HG03439 (cell line): ENCODE data around the gene FLT1.

Source experiments
- ATAC-seq: cut with Tn5 transposase; IDR thresholded peaks from one replicate; pipeline ENCODE4 v1.9.1; 2021; ENCODE audit warnings: mild to moderate bottlenecking, moderate library complexity; ENCODE audit not compliant: unreplicated experiment

FLT1 gene

DNA sequence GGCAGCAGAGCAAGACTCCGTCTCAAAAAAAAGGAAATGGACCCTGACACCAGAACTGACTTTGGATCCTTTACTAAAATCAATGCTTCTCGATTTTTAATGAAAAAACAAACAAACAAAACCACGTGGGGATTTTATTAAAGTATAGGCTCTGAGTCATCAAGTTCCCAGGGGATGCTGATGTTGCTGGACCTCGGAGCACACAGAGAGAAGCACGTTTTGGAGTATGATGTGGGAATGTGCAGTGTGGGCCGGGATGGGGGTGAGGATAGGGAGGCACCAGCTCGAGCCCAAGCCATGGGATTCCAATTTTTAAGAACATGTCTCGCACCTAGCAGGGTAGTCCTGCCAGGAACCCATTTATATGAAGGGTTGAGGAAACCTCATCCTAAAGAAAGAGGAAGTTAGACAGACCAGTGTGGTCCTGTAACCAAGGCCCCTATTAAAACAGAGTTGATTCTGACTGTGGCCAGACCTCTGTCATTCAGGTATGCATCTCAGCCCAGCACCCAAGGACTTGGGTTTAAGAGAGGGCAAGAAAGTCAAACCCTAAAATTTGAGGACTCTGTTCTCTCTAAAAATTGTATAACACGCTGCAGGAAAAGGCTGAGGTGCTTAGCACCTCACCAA lies 6.4 kb downstream of the FLT1 start:
- no peak for ATAC-seq

DNA sequence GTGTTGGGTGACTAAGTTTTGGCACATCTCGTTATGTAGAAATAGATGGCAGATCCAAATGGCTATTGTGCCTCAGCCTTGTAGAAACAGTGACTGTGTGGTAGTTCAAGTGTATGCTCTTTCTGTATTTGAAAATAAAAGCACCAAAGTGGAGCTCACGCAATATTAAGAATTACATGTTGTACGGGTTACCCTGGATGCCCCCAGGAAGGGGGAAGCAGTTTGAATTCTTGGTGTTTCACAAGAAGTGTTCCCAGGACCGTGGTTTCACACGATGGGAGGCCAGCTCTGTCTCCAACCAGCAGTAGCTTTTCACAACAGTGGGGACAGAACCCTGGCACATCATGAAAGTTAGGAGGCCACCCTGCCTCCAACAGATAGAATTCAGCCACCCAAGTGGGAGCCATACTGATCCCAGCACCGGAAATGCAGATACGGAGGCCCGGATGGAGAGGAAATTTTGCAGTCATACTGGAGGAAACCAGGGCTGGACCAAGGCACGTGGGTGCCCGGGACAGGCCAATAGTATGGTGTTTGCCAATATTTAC lies 8.9 kb downstream of the FLT1 start:
- no peak for ATAC-seq

GRCh38 chr13:28485551-28485950 lies 9.4 kb downstream of the FLT1 start:
- ATAC-seq = no peak

DNA sequence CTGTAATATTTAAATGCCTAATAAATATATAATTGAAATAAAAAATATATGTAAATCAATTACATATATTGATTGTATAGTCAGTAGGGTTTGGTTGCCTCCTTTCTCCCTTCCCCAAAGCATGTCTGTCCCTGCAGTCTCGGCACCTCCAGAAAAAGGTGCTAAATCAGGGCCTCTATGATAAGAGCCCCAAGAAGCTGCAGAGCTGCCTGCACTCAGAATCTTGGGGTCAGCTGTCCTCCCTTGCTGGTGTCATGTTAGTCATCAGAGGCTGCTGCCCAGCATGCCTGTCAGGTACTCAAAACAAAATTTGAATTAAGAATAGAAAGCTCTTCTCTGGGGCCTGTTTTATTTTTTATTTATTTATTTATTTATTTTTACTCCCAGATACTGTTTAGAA lies 9.8 kb downstream of the FLT1 start:
- no peak for ATAC-seq

GRCh38 chr13:28483313-28483931 lies 11.5 kb downstream of the FLT1 start:
- ATAC-seq = no peak

GRCh38 chr13:28479005-28479404 lies 15.9 kb downstream of the FLT1 start:
- ATAC-seq = no peak

DNA sequence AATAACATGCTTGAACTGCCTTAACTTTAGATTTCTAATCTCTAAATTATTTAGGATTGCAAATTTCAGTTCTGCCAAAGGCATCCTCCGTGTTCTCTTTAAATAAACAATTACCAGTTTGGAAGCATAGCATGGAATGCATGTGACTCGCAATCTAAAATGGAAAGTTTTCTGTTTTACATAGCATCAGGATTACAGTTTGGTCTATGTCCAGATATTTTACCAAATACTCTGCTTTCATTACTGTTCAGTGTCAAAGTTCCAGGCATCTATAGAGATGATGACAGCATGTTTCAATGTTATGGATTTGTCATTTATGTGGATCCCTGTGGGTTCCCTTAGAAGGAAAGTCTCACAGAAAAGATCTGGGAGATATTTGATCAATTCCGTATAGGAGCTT lies 16.8 kb downstream of the FLT1 start:
- no peak for ATAC-seq

DNA sequence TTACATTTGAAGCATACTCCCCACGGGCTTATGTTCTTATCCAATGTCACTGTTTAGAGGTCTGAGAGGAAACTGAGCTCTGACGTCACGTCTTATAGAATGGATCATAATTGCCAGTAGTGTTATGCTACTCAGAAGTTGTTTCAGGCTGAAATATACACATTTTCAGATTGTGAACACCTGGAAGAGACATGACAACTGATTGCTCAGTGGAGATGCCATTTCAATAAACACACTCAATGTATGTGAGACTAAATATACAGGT lies 17.3 kb downstream of the FLT1 start:
- no peak for ATAC-seq

DNA sequence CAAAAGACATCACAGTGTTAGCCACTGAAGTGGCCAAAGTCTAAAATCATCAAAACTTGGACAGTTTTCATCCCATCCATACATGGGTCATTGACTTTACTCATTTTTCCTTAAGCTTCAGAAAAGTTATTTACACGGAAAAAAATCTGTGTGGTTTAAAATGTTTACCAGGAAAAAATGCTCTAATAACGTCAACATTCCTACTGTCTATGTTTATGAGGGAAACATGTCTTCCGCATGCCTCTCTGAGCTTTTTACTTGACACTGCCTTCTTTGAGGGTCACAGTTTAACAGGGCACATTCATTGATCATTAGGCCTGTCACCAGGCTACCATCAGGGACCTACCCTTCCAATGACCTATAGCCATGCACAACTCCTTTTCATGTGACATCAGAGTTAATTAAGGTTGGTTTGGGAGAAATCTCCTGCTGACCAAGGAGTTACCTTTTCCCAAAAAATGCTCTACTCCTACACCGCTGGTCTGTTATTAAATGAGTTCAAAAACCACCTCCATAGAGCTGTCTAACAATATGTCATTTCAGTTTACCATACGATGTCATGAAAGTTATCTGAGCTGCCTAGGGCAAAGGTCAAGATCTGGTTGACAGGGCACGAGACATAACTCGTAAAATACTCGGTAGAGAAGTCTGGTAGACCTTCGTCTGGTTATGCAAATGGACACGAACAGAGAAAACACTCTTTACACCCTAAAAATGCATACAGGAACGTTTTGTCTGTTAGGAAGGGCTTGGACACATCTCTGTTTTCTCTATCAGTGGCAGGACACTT lies 17.8 kb downstream of the FLT1 start:
- no peak for ATAC-seq

GRCh38 chr13:28475916-28476725 lies 18.8 kb downstream of the FLT1 start:
- no peak for ATAC-seq

- ATAC-seq = no peak
Measured at GRCh38 chr13:28474491-28475134, 20.3 kb downstream of the FLT1 start.

- ATAC-seq = no peak
Measured at GRCh38 chr13:28473044-28473443, 21.9 kb downstream of the FLT1 start.

DNA sequence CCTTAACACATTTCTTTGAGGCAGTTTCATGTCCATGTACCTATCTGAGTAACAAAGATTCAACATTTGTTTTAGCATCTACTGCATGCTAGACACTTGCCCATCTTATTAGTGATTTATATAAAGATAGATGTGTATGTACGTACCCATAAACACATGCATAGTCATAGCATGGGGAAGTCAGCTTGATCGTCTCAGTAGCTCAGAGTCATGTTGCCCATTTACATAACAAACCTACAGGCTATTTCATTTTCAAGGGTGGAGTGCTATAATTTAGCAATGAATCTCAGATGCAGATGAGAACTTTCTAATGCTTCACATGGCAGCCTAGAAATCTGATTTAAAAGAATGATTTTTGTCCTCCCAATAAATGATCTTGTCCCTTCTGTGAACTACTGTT lies 23.5 kb downstream of the FLT1 start:
- ATAC-seq = no peak

GRCh38 chr13:28470296-28470695 lies 24.6 kb downstream of the FLT1 start:
- no peak for ATAC-seq

DNA sequence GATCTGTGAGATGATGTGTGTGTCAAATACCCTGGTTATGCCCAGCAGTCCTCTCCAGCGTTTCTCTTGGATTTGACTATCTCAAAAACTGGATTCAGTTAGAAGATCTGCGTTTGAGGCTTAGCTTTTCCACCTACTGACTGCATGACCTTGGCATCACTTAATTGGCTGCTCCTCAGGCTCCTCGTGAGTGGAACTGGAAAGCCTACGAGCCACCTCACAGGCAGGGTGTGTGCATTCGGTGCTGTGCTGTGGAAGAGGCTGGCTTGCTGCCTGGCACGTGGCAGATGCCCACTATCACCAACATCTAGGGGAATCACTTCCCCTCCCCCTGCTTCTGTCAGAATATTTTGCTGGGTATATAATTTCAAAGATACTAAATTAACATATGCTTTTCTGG lies 25.6 kb downstream of the FLT1 start:
- ATAC-seq = no peak

DNA sequence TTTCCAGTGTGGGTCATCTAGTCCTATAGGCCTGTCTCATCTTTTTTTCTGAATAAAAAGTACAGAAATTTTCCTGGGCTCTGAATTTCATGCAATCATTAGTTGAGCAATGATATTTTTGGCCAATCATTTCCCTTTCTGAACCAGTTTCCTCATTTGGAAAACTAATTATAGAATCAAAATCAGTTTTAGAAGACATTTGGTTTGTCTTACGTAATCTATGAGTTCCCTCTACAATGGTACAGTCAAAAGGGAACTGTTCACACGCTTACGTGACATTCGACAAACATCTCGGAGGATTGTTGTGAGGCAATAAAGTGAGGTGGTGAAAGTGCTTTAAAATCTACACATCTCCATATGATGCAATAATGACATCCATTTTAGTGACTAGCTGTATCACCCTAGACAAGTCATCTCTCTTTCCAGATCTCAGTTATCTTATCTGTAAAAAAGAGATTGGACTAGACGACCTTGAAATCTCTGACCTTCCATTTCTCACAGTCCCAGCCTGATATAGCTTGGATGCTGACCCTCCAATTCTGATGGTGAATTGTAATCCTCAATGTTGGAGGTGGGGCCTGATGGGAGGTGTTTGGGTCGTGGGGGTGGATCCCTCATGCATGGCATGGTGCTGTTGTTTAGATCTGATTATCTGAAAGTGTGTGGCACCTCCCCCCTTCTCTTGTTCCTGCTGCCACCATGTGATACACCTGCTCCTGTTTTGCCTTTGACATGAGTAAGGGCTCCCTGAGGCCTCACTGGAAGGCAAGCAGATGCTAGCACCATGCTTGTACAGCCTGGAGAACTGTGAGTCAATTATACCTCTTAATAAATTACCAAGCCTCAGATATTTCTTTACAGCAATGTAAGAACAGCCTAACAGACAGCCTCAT lies 26.7 kb downstream of the FLT1 start:
- no peak for ATAC-seq

- no peak for ATAC-seq
Measured at GRCh38 chr13:28467034-28467433, 27.9 kb downstream of the FLT1 start.

- ATAC-seq = no peak
Measured at GRCh38 chr13:28466151-28466550, 28.8 kb downstream of the FLT1 start.

GRCh38 chr13:28464861-28465460 lies 30.0 kb downstream of the FLT1 start:
- no peak for ATAC-seq
